Uterus (tissue), 2 donors: ENCODE measurements around the gene BCL2L1.

Source experiments
- POLR2A ChIP-seq, 2 donors: fragments of 450-650 bp; IDR thresholded peaks; one replicate each; pipeline ENCODE4 v1.6.1; 2016; ENCODE audit warnings: antibody characterized with exemption in 2 of 2, mild to moderate bottlenecking in 1 of 2, moderate library complexity in 1 of 2
- TF ChIP-seq, protein P1 (sequence below), 4 experiments: fragments of 200-600 bp in 2 of 4; fragments of 450-650 bp in 2 of 4; sonication (generic) in 2 of 4; IDR thresholded peaks; one replicate each; pipeline ENCODE4 v1.5.1; 2016 to 2019; ENCODE audit warnings: antibody characterized with exemption in 4 of 4, mild to moderate bottlenecking in 2 of 4, moderate library complexity in 1 of 4

- no peak for TF ChIP-seq POLR2A (IDR thresholded peaks at IDR 0.05)
- TF ChIP-seq, protein P1, sequence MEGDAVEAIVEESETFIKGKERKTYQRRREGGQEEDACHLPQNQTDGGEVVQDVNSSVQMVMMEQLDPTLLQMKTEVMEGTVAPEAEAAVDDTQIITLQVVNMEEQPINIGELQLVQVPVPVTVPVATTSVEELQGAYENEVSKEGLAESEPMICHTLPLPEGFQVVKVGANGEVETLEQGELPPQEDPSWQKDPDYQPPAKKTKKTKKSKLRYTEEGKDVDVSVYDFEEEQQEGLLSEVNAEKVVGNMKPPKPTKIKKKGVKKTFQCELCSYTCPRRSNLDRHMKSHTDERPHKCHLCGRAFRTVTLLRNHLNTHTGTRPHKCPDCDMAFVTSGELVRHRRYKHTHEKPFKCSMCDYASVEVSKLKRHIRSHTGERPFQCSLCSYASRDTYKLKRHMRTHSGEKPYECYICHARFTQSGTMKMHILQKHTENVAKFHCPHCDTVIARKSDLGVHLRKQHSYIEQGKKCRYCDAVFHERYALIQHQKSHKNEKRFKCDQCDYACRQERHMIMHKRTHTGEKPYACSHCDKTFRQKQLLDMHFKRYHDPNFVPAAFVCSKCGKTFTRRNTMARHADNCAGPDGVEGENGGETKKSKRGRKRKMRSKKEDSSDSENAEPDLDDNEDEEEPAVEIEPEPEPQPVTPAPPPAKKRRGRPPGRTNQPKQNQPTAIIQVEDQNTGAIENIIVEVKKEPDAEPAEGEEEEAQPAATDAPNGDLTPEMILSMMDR (IDR thresholded peaks at IDR 0.05): no peak
These were observed 18.1 kb upstream of the BCL2L1 start for GRCh38 chr20:31740656-31741323.
